Sigmoid colon (tissue), 7 donors: ENCODE measurements around the gene DAPK3. TPM values are rescaled to one million over a fixed set of nuclear protein-coding genes. Genes with fewer than 3 reads are reported as not detected.
"Not testable (repeated sequence)": the region's sequence is repeated elsewhere in the genome, so short reads cannot be mapped to it uniquely, and the experiment has no call there.

Experiments
- DNase-seq: peaks from one replicate; pipeline ENCODE4 v3.0.0-alpha.2; 2019
- H3K27ac ChIP-seq, 4 donors: fragments of 200-600 bp; sonication (generic); one replicate each; pipeline ENCODE4 v1.5.1; 2016 to 2019; ENCODE audit warnings: mild to moderate bottlenecking in 1 of 4
- H3K27me3 ChIP-seq, 3 donors: fragments of 200-600 bp; sonication (generic); one replicate each; pipeline ENCODE4 v1.5.1; 2019; ENCODE audit warnings: mild to moderate bottlenecking in 1 of 3
- H3K36me3 ChIP-seq, 4 donors: fragments of 200-600 bp; sonication (generic); one replicate each; pipeline ENCODE4 v1.5.1; 2016 to 2019
- H3K4me1 ChIP-seq, 4 donors: fragments of 200-600 bp; sonication (generic); one replicate each; pipeline ENCODE4 v1.5.1; 2017 to 2019
- H3K4me3 ChIP-seq, 4 donors: fragments of 200-600 bp; sonication (generic); one replicate each; pipeline ENCODE4 v1.5.1; 2017 to 2019; ENCODE audit warnings: mild to moderate bottlenecking in 2 of 4, moderate library complexity in 1 of 4
- H3K9me3 ChIP-seq, 4 donors: fragments of 200-600 bp in 3 of 4; sonication (generic) in 3 of 4; one replicate each; pipeline versions ENCODE4 v1.5.1 to v1.6.1; 2013 to 2019
- CTCF ChIP-seq, 4 experiments: fragments of 450-650 bp in 3 of 4; fragments of 200-600 bp in 1 of 4; IDR thresholded peaks; one replicate each; pipeline ENCODE4 v1.5.1; 2016 to 2019; ENCODE audit warnings: antibody characterized with exemption in 4 of 4, mild to moderate bottlenecking in 3 of 4, moderate library complexity in 2 of 4
- EP300 ChIP-seq, 4 donors: sonication (generic); formaldehyde crosslinking; IDR thresholded peaks; one replicate each; pipeline ENCODE4 v1.6.1; 2017; ENCODE audit warnings: antibody characterized with exemption in 4 of 4
- POLR2A ChIP-seq, 2 donors: fragments of 450-650 bp; IDR thresholded peaks; one replicate each; pipeline ENCODE4 v1.6.1; 2016; ENCODE audit warnings: antibody characterized with exemption in 2 of 2, mild to moderate bottlenecking in 2 of 2, moderate library complexity in 2 of 2
- POLR2AphosphoS5 ChIP-seq, 4 donors: sonication (generic); formaldehyde crosslinking; IDR thresholded peaks; one replicate each; pipeline ENCODE4 v1.6.1; 2017; ENCODE audit warnings: antibody characterized with exemption in 4 of 4
- WGBS, 2 donors: extraction: QIAGEN DNeasy Blood & Tissue Kit; methylation state at CpG; one replicate each; pipeline ENCODE4 v1.1.7; 2013; 5-methylcytosine and 5-hydroxymethylcytosine counted together
- intact Hi-C: fragments of 100-400 bp; cut with DNase I; formaldehyde crosslinking; loops from one replicate; pipeline ENCODE4 v1.15.1; 2023
- polyA plus RNA-seq, 3 donors: library from polyadenylated mRNA; stranded (reverse); fragments of 200-250 nt; gene quantifications; one replicate each; pipeline ENCODE4 v1.2.3, GENCODE V29; 2013
- total RNA-seq, 4 donors: library from RNA; depleted of rRNA; stranded (reverse); fragments of >200 nt; gene quantifications; one replicate each; pipeline ENCODE4 v1.1.0, GENCODE V29; 2016
- donor health status: healthy with polysubstance abuse.
- donor health status: Bipolar disorder and iron deficiency.
- donor health status: healthy.

Gene DAPK3
- total and polyA plus RNA-seq, 7 donors: 38.4 to 167 (median 91.3) TPM

- peak overlapping the region; percentile 54 to 99 (median 97) for H3K27ac ChIP-seq
- TF ChIP-seq POLR2AphosphoS5 (IDR thresholded peaks at IDR 0.05): peak in 1 of 4 donors; percentile 24
- no peak for TF ChIP-seq CTCF (IDR thresholded peaks at IDR 0.05)
- WGBS, 2 donors: 80 to 85% methylated on average over 14 of the region's 14 CpGs
- intact Hi-C loops: no loop called here
- no peaks in the 10 kb centered on the region for H3K9me3 ChIP-seq
- peaks cover 7 to 19% (median 13%) of the 10 kb centered on the region in 4 donors for H3K36me3 ChIP-seq
- peak overlapping the region in 2 of 4 donors; percentile 11 to 100 for H3K4me3 ChIP-seq
- no peaks in the 10 kb centered on the region for H3K27me3 ChIP-seq
- H3K4me1 ChIP-seq: peaks cover 0 to 83% (median 82%) of the 10 kb centered on the region in 4 donors
- DNase-seq: no peak
These were observed 39.9 kb upstream of the DAPK3 start for GRCh38 chr19:4010808-4011110.

- intact Hi-C loops: no loop called here
- H3K36me3 ChIP-seq: peaks cover 7 to 19% (median 13%) of the 10 kb centered on the region in 4 donors
- no peaks in the 10 kb centered on the region for H3K27me3 ChIP-seq
- H3K27ac ChIP-seq: peak overlapping the region; percentile 54 to 99 (median 97)
- TF ChIP-seq CTCF (IDR thresholded peaks at IDR 0.05) (no peak), POLR2AphosphoS5 (IDR thresholded peaks at IDR 0.05) (peak; percentile 15 to 74 (median 68)), EP300 (IDR thresholded peaks at IDR 0.05) (no peak)
- no peaks in the 10 kb centered on the region for H3K9me3 ChIP-seq
- WGBS, 2 donors: 73 to 76% methylated on average over 24 of the region's 24 CpGs
- peaks cover 0 to 78% (median 77%) of the 10 kb centered on the region in 4 donors for H3K4me1 ChIP-seq
- DNase-seq: peak; percentile 78
- H3K4me3 ChIP-seq: peak overlapping the region in 3 of 4 donors; percentile 5 to 100 (median 11)
These were observed 39.3 kb upstream of the DAPK3 start for GRCh38 chr19:4009990-4010807.

GRCh38 chr19:4007836-4008539 is 37.1 kb upstream of the DAPK3 start:
- Histone ChIP-seq H3K36me3 (peaks cover 0 to 3% (median 2%) of the 10 kb centered on the region in 4 donors), H3K4me1 (peaks cover 0 to 56% (median 55%) of the 10 kb centered on the region in 4 donors), H3K27ac (peak overlapping the region; percentile 84 to 99 (median 97)), H3K4me3 (peak overlapping the region; percentile 72 to 100 (median 98)), H3K27me3 (no peaks in the 10 kb centered on the region), H3K9me3 (no peaks in the 10 kb centered on the region)
- no peak for TF ChIP-seq CTCF (IDR thresholded peaks at IDR 0.05)
- no peak for TF ChIP-seq POLR2AphosphoS5 (IDR thresholded peaks at IDR 0.05)
- TF ChIP-seq POLR2A (IDR thresholded peaks at IDR 0.05): no peak
- 0 to 1% methylated on average over 55 of the region's 55 CpGs for WGBS, 2 donors
- intact Hi-C loops: loop anchor here (2.0 kb wide), 2 partner anchors 17 to 59 kb away; partner anchors contain the start of gene ZBTB7A
- DNase-seq: no peak

GRCh38 chr19:4007021-4007835 is 36.3 kb upstream of the DAPK3 start, which contains the start of gene PIAS4:
Gene PIAS4, plus strand, starts transcription at chr19:4007736. Its CDS starts 25 bp downstream, at chr19:4007761.
- Histone ChIP-seq H3K9me3 (no peaks in the 10 kb centered on the region), H3K4me3 (peak within 1 kb of the TSS; percentile 72 to 100 (median 98)), H3K36me3 (no peaks in the 10 kb centered on the region), H3K27ac (peak within 1 kb of the TSS; percentile 84 to 99 (median 97)), H3K27me3 (no peaks in the 10 kb centered on the region), H3K4me1 (peaks cover 0 to 48% (median 47%) of the 10 kb centered on the region in 4 donors)
- intact Hi-C loops: loop anchor here (2.0 kb wide), 2 partner anchors 16 to 60 kb away; partner anchors contain the start of gene ZBTB7A
- peak; percentile 97 for DNase-seq
- 0 to 1% methylated on average over 91 of the region's 91 CpGs for WGBS, 2 donors
- no peak for TF ChIP-seq EP300 (IDR thresholded peaks at IDR 0.05)
- peak; percentile 30 to 87 (median 78) for TF ChIP-seq POLR2AphosphoS5 (IDR thresholded peaks at IDR 0.05)
- TF ChIP-seq CTCF (IDR thresholded peaks at IDR 0.05): no peak
- TF ChIP-seq POLR2A (IDR thresholded peaks at IDR 0.05): peak in 1 of 2 donors; percentile 49

GRCh38 chr19:4005436-4005835 is 34.5 kb upstream of the DAPK3 start:
- intact Hi-C loops, H3K4me3 ChIP-seq, DNase-seq, H3K27ac ChIP-seq, H3K27me3 ChIP-seq, H3K36me3 ChIP-seq, H3K9me3 ChIP-seq: not testable (repeated sequence)
- WGBS, 2 donors: 96 to 97% methylated on average over 9 of the region's 9 CpGs
- H3K4me1 ChIP-seq: peaks cover 0 to 33% (median 32%) of the 10 kb centered on the region in 4 donors

GRCh38 chr19:4000798-4001197 is 29.9 kb upstream of the DAPK3 start:
- 87 to 93% methylated on average over 5 of the region's 5 CpGs for WGBS, 2 donors
- H3K27ac ChIP-seq, intact Hi-C loops, H3K27me3 ChIP-seq, H3K4me3 ChIP-seq, H3K4me1 ChIP-seq, H3K9me3 ChIP-seq, DNase-seq, H3K36me3 ChIP-seq: not testable (repeated sequence)
